DOHH2 (cell line): ENCODE results near the gene BATF2.

Experiments used
- EZH2phosphoT487 ChIP-seq: fragments of 200-600 bp; sonication (generic); IDR thresholded peaks from 2 replicates; pipeline ENCODE4 v1.6.1; 2017; ENCODE audit warnings: borderline replicate concordance, mild to moderate bottlenecking, antibody characterized with exemption, low read length, moderate library complexity, mixed read lengths
- TF ChIP-seq, protein P1 (sequence below): fragments of 200-600 bp; sonication (generic); IDR thresholded peaks from one replicate; pipeline ENCODE4 v1.5.1; 2014; ENCODE audit warnings: antibody characterized with exemption, mild to moderate bottlenecking, low read depth, low read length; ENCODE audit not compliant: poor library complexity, severe bottlenecking

GRCh38 chr11:65008016-65008415, 11.2 kb upstream of the BATF2 start:
- TF ChIP-seq EZH2phosphoT487: no peak
- TF ChIP-seq, protein P1, sequence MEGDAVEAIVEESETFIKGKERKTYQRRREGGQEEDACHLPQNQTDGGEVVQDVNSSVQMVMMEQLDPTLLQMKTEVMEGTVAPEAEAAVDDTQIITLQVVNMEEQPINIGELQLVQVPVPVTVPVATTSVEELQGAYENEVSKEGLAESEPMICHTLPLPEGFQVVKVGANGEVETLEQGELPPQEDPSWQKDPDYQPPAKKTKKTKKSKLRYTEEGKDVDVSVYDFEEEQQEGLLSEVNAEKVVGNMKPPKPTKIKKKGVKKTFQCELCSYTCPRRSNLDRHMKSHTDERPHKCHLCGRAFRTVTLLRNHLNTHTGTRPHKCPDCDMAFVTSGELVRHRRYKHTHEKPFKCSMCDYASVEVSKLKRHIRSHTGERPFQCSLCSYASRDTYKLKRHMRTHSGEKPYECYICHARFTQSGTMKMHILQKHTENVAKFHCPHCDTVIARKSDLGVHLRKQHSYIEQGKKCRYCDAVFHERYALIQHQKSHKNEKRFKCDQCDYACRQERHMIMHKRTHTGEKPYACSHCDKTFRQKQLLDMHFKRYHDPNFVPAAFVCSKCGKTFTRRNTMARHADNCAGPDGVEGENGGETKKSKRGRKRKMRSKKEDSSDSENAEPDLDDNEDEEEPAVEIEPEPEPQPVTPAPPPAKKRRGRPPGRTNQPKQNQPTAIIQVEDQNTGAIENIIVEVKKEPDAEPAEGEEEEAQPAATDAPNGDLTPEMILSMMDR: no peak
